ENCODE measurements around the gene CC2D2A.

CC2D2A gene

DNA sequence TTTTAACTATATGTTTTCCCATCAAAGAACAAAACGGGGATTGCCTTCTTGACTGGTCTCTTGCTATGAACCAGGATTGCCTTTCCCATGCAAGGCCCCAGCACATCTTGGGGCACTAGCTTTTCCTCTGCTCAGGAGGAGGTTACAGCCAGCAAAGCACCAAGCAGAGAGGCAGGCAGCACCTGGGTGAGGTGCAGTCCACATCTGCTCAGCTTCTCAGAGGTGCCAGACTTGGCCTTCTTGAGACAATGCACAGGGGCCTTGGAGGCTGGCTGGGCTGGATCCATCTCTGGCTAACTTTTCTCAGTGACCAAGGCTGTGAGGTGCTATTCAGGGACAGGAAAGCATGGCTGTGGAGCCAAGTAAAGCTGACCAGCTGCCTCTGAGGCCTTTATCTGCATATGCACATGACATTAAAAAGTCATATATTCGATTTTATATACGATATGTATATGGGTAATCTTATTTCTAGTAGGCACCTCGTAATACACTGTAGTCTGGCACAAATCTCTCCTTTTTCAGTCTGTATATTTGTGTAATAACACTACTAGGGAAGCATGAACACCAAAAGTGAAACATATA is 86.9 kb downstream of the CC2D2A start:
- TF ChIP-seq CTCF (IDR thresholded peaks at IDR 0.05; ENCODE audit: low read depth, low read length, poor library complexity, severe bottlenecking) (no peak), EZH2phosphoT487 (IDR thresholded peaks at IDR 0.05; ENCODE audit: borderline replicate concordance, low read length) (no peak)
- H3K4me1 ChIP-seq (ENCODE audit: control insufficient read depth, low read length), result no peaks in the 10 kb centered on the region
- H3K4me3 ChIP-seq (ENCODE audit: low read length), result no peak overlapping the region
- no peaks in the 10 kb centered on the region for H3K9me2 ChIP-seq (replicated peaks; ENCODE audit: control insufficient read depth, low read length)
- H4K20me1 ChIP-seq (ENCODE audit: control insufficient read depth, insufficient read depth, low read depth, low read length), result no peaks in the 10 kb centered on the region
- no peaks in the 10 kb centered on the region for H3K36me3 ChIP-seq (ENCODE audit: control insufficient read depth, low read length)
- no peaks in the 10 kb centered on the region for H3F3A ChIP-seq (ENCODE audit: control insufficient read depth, insufficient read depth)
- H3K27ac ChIP-seq (ENCODE audit: low read depth, low read length), result no peak overlapping the region
- H3K79me2 ChIP-seq (ENCODE audit: control insufficient read depth, low read length), result no peaks in the 10 kb centered on the region
- H3K9me3 ChIP-seq (ENCODE audit: control insufficient read depth, insufficient read depth, low read length), result no peaks in the 10 kb centered on the region
- no peaks in the 10 kb centered on the region for H3K27me3 ChIP-seq (ENCODE audit: control insufficient read depth, low read length)
- no peak overlapping the region for H3K4me2 ChIP-seq (ENCODE audit: low read length)

DNA sequence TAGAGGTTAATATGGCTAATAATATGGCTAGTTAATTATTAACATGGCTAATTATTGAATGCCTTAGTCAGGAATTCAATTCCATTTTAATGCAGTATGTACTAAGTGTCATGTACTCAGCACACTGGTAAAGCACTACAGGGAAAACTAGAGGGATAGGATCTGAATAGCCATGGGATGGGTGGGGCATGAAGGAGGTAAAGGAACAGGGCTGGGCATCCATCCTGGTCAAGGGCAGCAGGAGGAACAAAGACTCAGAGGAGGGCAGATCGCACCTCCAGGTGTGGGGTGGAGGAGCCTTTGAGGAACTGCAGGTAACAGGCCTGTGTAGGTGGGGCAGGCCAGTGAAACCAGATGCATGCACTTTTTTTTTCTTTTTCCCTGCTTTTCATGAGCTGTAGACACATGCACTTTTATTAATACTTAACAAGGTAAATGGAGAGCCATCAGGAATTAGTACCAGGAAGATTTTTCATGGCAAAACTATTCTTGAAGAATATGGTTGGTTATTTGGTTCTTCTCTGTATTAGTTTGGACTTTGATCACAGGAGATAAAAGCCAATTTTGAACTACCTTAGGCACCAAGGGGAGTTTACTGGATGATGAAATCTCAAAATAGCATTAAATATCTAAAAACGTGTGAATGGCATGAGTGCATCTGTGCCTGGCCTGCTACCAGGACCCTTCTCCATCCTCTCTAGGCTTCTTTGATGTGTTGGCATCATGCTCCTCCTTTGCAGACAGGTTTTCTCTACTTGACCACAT is 88.3 kb downstream of the CC2D2A start:
- TF ChIP-seq EZH2phosphoT487 (IDR thresholded peaks at IDR 0.05; ENCODE audit: borderline replicate concordance, low read length) (no peak), CTCF (IDR thresholded peaks at IDR 0.05; ENCODE audit: low read depth, low read length, poor library complexity, severe bottlenecking) (no peak)
- Histone ChIP-seq H3K4me2 (ENCODE audit: low read length) (no peak overlapping the region), H3K79me2 (ENCODE audit: control insufficient read depth, low read length) (no peaks in the 10 kb centered on the region)

GRCh38 chr4:15558561-15558960 is 88.9 kb downstream of the CC2D2A start:
- TF ChIP-seq CTCF (IDR thresholded peaks at IDR 0.05; ENCODE audit: low read depth, low read length, poor library complexity, severe bottlenecking) (no peak), EZH2phosphoT487 (IDR thresholded peaks at IDR 0.05; ENCODE audit: borderline replicate concordance, low read length) (no peak)
- H3F3A ChIP-seq (ENCODE audit: control insufficient read depth, insufficient read depth), result no peaks in the 10 kb centered on the region
- no peaks in the 10 kb centered on the region for H3K9me3 ChIP-seq (ENCODE audit: control insufficient read depth, insufficient read depth, low read length)
- no peaks in the 10 kb centered on the region for H3K36me3 ChIP-seq (ENCODE audit: control insufficient read depth, low read length)
- no peak overlapping the region for H3K27ac ChIP-seq (ENCODE audit: low read depth, low read length)
- no peak overlapping the region for H3K4me3 ChIP-seq (ENCODE audit: low read length)
- H3K4me2 ChIP-seq (ENCODE audit: low read length), result no peak overlapping the region
- H3K27me3 ChIP-seq (ENCODE audit: control insufficient read depth, low read length), result no peaks in the 10 kb centered on the region
- H4K20me1 ChIP-seq (ENCODE audit: control insufficient read depth, insufficient read depth, low read depth, low read length), result no peaks in the 10 kb centered on the region
- H3K9me2 ChIP-seq (replicated peaks; ENCODE audit: control insufficient read depth, low read length), result no peaks in the 10 kb centered on the region
- H3K4me1 ChIP-seq (ENCODE audit: control insufficient read depth, low read length), result no peaks in the 10 kb centered on the region
- no peaks in the 10 kb centered on the region for H3K79me2 ChIP-seq (ENCODE audit: control insufficient read depth, low read length)

More for the DNA sequence above, 88.3 kb downstream of the CC2D2A start:
- Histone ChIP-seq H3K36me3 (ENCODE audit: control insufficient read depth, low read length) (no peaks in the 10 kb centered on the region), H3K9me2 (replicated peaks; ENCODE audit: control insufficient read depth, low read length) (no peaks in the 10 kb centered on the region), H3K9me3 (ENCODE audit: control insufficient read depth, insufficient read depth, low read length) (no peaks in the 10 kb centered on the region), H4K20me1 (ENCODE audit: control insufficient read depth, insufficient read depth, low read depth, low read length) (no peaks in the 10 kb centered on the region), H3K27me3 (ENCODE audit: control insufficient read depth, low read length) (no peaks in the 10 kb centered on the region), H3K27ac (ENCODE audit: low read depth, low read length) (no peak overlapping the region), H3K4me3 (ENCODE audit: low read length) (no peak overlapping the region), H3F3A (ENCODE audit: control insufficient read depth, insufficient read depth) (no peaks in the 10 kb centered on the region), H3K4me1 (ENCODE audit: control insufficient read depth, low read length) (no peaks in the 10 kb centered on the region)

All from DOHH2 (cell line).